Erythroblast (primary cell): ENCODE results near the gene IGHMBP2.

Experiments
- GATA1 ChIP-seq: IDR thresholded peaks from 2 replicates; pipeline ENCODE4 v1.6.1; 2011; ENCODE audit warnings: low read depth, mild to moderate bottlenecking, control low read depth, low read length, moderate library complexity
- POLR2A ChIP-seq: IDR thresholded peaks from 2 replicates; pipeline ENCODE4 v1.6.1; 2011; ENCODE audit warnings: mild to moderate bottlenecking, low read length

DNA sequence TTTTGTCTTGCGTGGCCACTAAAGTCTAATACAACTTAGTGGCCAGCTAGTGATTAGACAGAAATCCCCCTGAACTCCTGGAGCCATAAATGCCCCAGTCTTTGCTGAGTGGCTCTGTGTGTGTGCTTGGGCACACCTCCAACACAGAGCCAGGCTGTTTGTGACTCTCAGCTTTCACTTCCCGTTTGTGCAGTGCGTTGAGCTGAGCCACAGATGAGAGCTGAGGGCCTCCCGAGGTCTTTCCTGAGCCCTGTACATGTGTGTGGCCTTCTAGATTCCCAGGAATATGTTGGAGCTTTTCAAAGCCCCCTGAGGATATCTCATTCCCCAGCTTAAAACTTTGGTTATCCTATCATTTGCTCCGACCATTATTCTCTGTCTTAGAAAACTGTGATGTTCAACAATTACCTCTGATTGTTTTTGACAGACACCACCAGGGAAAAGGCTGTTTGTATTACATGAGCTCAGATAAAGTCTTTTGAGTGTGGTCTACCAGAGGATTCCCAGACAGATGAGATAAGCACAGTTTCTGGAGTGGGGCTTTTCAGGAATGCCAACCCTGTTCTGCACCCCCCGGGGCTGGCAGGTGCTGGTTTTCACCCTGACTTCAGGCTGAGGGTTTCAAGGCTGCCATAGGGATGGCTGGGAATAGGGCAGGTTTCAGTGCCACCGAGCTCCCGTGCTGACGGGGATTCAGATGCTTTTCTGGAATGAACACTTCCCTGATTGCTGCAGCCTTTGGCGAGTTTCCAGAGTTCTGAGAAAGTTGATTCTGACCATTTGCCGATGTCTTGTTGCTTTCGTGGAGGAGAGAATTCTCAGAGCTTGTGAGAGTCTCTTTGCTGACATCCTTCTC lies 23.8 kb downstream of the IGHMBP2 start:
- no peak for TF ChIP-seq POLR2A
- TF ChIP-seq GATA1: no peak
